Breast epithelium (tissue), 3 donors: Measurements from ENCODE around the gene NADSYN1.

Source experiments
- CTCF ChIP-seq, 3 donors: fragments of 450-650 bp; IDR thresholded peaks; one replicate each; pipeline ENCODE4 v1.5.1; 2016 to 2017; ENCODE audit warnings: antibody characterized with exemption in 3 of 3, mild to moderate bottlenecking in 3 of 3, moderate library complexity in 3 of 3
- POLR2AphosphoS5 ChIP-seq, 3 donors: sonication (generic); formaldehyde crosslinking; IDR thresholded peaks; one replicate each; pipeline ENCODE4 v1.6.1; 2017; ENCODE audit warnings: antibody characterized with exemption in 3 of 3

- TF ChIP-seq CTCF (IDR thresholded peaks at IDR 0.05) (no peak), POLR2AphosphoS5 (IDR thresholded peaks at IDR 0.05) (no peak)
Measured at GRCh38 chr11:71438650-71439049, 14.4 kb upstream of the NADSYN1 start.
